ENCODE measurements around the gene NLRC3. TPM values are rescaled to one million over a fixed set of nuclear protein-coding genes. Genes with fewer than 3 reads are reported as not detected.
A peak's percentile ranks its signal among the peaks of the same experiment; 100 is the strongest.

The NLRC3 gene
- total RNA-seq, 1 experiment from 2014 or later: not detected

DNA sequence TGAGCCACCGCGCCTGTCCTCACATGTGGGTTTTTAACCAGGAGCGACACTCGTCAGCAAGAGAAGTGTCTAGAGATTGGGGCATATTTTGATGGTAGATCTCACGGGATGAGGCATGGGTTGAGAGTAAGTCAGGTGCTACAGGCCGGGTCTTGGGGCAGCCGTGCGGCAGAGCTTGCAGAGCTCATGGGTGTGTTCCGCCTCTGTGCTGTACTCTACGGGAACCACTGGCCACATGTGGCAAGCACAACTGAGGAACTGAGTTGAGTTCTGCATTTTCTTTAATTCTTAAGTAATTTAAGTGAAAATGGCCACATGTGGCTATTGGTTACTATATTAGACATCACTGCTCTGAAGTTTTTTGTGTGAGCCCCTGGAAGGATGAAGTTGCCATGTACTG lies 66.8 kb downstream of the NLRC3 start:
- Histone ChIP-seq H3K27ac (ENCODE audit: low read length) (no peak overlapping the region), H3K36me3 (ENCODE audit: low read depth, low read length) (peaks cover 3% of the 10 kb centered on the region; the same call in 1 of the 2 replicates), H3K9me2 (replicated peaks; ENCODE audit: low read length) (no peaks in the 10 kb centered on the region), H2AFZ (ENCODE audit: low read length) (no peak overlapping the region), H3F3A (ENCODE audit: low read length, unreplicated experiment) (no peaks in the 10 kb centered on the region), H3K9ac (ENCODE audit: low read length) (no peak overlapping the region), H3K4me3 (ENCODE audit: low read length) (no peak overlapping the region), H3K4me2 (ENCODE audit: low read length) (no peak overlapping the region), H3K79me2 (ENCODE audit: low read length) (no peaks in the 10 kb centered on the region), H3K4me1 (ENCODE audit: insufficient read depth, low read length) (peaks cover 7% of the 10 kb centered on the region; the same call in 1 of the 2 replicates), H4K20me1 (ENCODE audit: low read length) (no peaks in the 10 kb centered on the region), H3K27me3 (ENCODE audit: low read length) (no peaks in the 10 kb centered on the region), H3K9me3 (ENCODE audit: low read length) (no peaks in the 10 kb centered on the region)
- intact Hi-C loops (cut with micrococcal nuclease): no loop called here
- no peak for DNase-seq
- BruUV-seq (replicated peaks): no TSS peak
- no peak for ATAC-seq
- TF ChIP-seq EZH2 (IDR thresholded peaks at IDR 0.05; ENCODE audit: low read length, unreplicated experiment): no peak
- TF ChIP-seq, protein P1, sequence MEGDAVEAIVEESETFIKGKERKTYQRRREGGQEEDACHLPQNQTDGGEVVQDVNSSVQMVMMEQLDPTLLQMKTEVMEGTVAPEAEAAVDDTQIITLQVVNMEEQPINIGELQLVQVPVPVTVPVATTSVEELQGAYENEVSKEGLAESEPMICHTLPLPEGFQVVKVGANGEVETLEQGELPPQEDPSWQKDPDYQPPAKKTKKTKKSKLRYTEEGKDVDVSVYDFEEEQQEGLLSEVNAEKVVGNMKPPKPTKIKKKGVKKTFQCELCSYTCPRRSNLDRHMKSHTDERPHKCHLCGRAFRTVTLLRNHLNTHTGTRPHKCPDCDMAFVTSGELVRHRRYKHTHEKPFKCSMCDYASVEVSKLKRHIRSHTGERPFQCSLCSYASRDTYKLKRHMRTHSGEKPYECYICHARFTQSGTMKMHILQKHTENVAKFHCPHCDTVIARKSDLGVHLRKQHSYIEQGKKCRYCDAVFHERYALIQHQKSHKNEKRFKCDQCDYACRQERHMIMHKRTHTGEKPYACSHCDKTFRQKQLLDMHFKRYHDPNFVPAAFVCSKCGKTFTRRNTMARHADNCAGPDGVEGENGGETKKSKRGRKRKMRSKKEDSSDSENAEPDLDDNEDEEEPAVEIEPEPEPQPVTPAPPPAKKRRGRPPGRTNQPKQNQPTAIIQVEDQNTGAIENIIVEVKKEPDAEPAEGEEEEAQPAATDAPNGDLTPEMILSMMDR (conservative IDR thresholded peaks at IDR 0.05; ENCODE audit: low read depth, low read length): no peak
- no peak for TF ChIP-seq EZH2phosphoT487 (IDR thresholded peaks at IDR 0.05; ENCODE audit: borderline replicate concordance, low read length)
- CTCF ChIA-PET: no interaction called here
- POLR2A ChIA-PET (ENCODE audit: unreplicated experiment): no interaction called here

DNA sequence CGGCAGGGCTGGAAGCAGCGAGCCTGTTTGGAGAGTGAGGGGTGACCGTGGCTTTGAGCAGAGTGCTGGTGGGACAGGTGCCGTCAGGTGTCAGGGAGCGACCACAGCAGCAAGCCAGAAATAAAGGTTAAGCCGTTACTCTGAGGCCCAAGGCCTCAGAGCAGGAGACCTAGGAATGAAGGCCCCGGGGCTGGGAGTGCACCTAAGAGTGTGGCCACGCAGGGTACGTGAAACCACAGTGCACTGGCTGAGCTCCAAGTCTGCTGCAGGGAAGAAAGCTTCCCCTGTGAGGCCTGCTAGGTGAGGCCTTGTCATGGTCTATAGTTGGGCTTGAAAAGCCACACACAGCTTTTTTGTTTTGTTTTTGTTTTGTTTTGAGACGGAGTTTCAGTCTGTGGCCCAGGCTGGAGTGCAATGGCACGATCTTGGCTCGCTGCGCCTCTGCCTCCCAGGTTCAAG lies 67.7 kb downstream of the NLRC3 start:
- H2AFZ ChIP-seq (ENCODE audit: low read length): no peak overlapping the region
- no peaks in the 10 kb centered on the region for H4K20me1 ChIP-seq (ENCODE audit: low read length)
- H3K9ac ChIP-seq (ENCODE audit: low read length): no peak overlapping the region
- no peaks in the 10 kb centered on the region for H3K9me2 ChIP-seq (replicated peaks; ENCODE audit: low read length)
- H3K27ac ChIP-seq (ENCODE audit: low read length): no peak overlapping the region
- CTCF ChIA-PET: no interaction called here
- H3F3A ChIP-seq (ENCODE audit: low read length, unreplicated experiment): no peaks in the 10 kb centered on the region
- no peaks in the 10 kb centered on the region for H3K27me3 ChIP-seq (ENCODE audit: low read length)
- no peak overlapping the region for H3K4me3 ChIP-seq (ENCODE audit: low read length)
- DNase-seq: peak; percentile 72
- BruUV-seq (replicated peaks): no TSS peak
- POLR2A ChIA-PET (ENCODE audit: unreplicated experiment): no interaction called here
- peaks cover 7% of the 10 kb centered on the region; the same call in 1 of the 2 replicates for H3K4me1 ChIP-seq (ENCODE audit: insufficient read depth, low read length)
- H3K36me3 ChIP-seq (ENCODE audit: low read depth, low read length): peaks cover 3% of the 10 kb centered on the region; the same call in 1 of the 2 replicates
- intact Hi-C loops (cut with micrococcal nuclease): no loop called here
- H3K4me2 ChIP-seq (ENCODE audit: low read length): no peak overlapping the region
- TF ChIP-seq EZH2 (IDR thresholded peaks at IDR 0.05; ENCODE audit: low read length, unreplicated experiment) (no peak), EZH2phosphoT487 (IDR thresholded peaks at IDR 0.05; ENCODE audit: borderline replicate concordance, low read length) (no peak)
- TF ChIP-seq, protein P1 (conservative IDR thresholded peaks at IDR 0.05; ENCODE audit: low read depth, low read length): no peak
- H3K79me2 ChIP-seq (ENCODE audit: low read length): no peaks in the 10 kb centered on the region
- ATAC-seq: peak; percentile 74
- no peaks in the 10 kb centered on the region for H3K9me3 ChIP-seq (ENCODE audit: low read length)

DNA sequence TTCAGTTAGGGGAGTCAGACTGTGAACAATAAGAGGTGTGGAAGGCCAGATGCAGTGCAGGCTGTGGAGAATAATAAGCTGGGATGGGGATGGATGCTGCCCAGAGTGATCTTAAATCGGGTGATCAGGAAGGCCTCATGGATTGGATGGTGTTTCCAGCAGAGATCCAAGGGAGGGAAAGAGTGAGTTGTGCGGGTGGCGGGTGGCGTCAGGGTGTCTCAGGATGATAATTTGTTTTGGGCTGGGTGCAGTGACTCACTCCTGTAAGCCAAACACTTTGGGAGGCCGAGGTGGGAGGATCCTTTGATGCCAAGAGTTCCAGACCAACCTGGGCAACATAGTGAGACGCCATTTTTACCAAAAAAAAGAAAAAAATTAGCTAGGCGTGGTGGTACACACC lies 68.5 kb downstream of the NLRC3 start:
- H3F3A ChIP-seq (ENCODE audit: low read length, unreplicated experiment): no peaks in the 10 kb centered on the region
- no TSS peak for BruUV-seq (replicated peaks)
- TF ChIP-seq EZH2phosphoT487 (IDR thresholded peaks at IDR 0.05; ENCODE audit: borderline replicate concordance, low read length): no peak
- TF ChIP-seq, protein P1 (conservative IDR thresholded peaks at IDR 0.05; ENCODE audit: low read depth, low read length): no peak
- no peak for TF ChIP-seq EZH2 (IDR thresholded peaks at IDR 0.05; ENCODE audit: low read length, unreplicated experiment)
- no peaks in the 10 kb centered on the region for H3K27me3 ChIP-seq (ENCODE audit: low read length)
- ChIA-PET POLR2A (ENCODE audit: unreplicated experiment) (no interaction called here), CTCF (no interaction called here)
- no peaks in the 10 kb centered on the region for H3K9me3 ChIP-seq (ENCODE audit: low read length)
- H3K4me1 ChIP-seq (ENCODE audit: insufficient read depth, low read length): peaks cover 7% of the 10 kb centered on the region; the same call in 1 of the 2 replicates
- no peak overlapping the region for H3K4me2 ChIP-seq (ENCODE audit: low read length)
- DNase-seq (no peak), ATAC-seq (no peak)
- H3K79me2 ChIP-seq (ENCODE audit: low read length): no peaks in the 10 kb centered on the region
- no peaks in the 10 kb centered on the region for H4K20me1 ChIP-seq (ENCODE audit: low read length)
- intact Hi-C loops (cut with micrococcal nuclease): no loop called here
- H3K9me2 ChIP-seq (replicated peaks; ENCODE audit: low read length): no peaks in the 10 kb centered on the region
- no peak overlapping the region for H3K4me3 ChIP-seq (ENCODE audit: low read length)
- H2AFZ ChIP-seq (ENCODE audit: low read length): no peak overlapping the region
- no peak overlapping the region for H3K9ac ChIP-seq (ENCODE audit: low read length)
- H3K36me3 ChIP-seq (ENCODE audit: low read depth, low read length): peaks cover 3% of the 10 kb centered on the region; the same call in 1 of the 2 replicates
- no peak overlapping the region for H3K27ac ChIP-seq (ENCODE audit: low read length)

Data from PC-3 (cell line).